C4-2B (cell line): ENCODE data around the gene C3orf70.

ENCODE experiments used
- CTCF ChIP-seq: fragments of 450-650 bp; conservative IDR thresholded peaks from 2 replicates; pipeline ENCODE4 v1.5.1; 2017; ENCODE audit warnings: mild to moderate bottlenecking
- ZFX ChIP-seq: fragments of 450-650 bp; IDR thresholded peaks from 2 replicates; pipeline ENCODE4 v1.6.1; 2017

- no peak for TF ChIP-seq CTCF
- no peak for TF ChIP-seq ZFX
These were observed 8.1 kb downstream of the C3orf70 start for GRCh38 chr3:185144784-185145183.
